AG09309 (cell line): ENCODE data around the gene CLPSL2.

Experiments used
- DNase-seq: peaks from one replicate; pipeline ENCODE4 v3.0.0-alpha.2; 2010; ENCODE audit warnings: low read depth
- H3K4me3 ChIP-seq: 2 replicates; pipeline ENCODE4 v1.5.1; 2011; ENCODE audit warnings: mild to moderate bottlenecking, low read depth, low read length, moderate library complexity; ENCODE audit not compliant: control insufficient read depth
- TF ChIP-seq, protein P1 (sequence below): IDR thresholded peaks from 2 replicates; pipeline ENCODE4 v1.5.1; 2011; ENCODE audit warnings: mild to moderate bottlenecking, low read depth, low read length, inconsistent platforms; ENCODE audit not compliant: insufficient read depth, control insufficient read depth; ENCODE audit errors: missing control alignments

The CLPSL2 gene

GRCh38 chr6:35795453-35796071 is 19.2 kb downstream of the CLPSL2 start:
- DNase-seq, result no peak
- TF ChIP-seq, protein P1, sequence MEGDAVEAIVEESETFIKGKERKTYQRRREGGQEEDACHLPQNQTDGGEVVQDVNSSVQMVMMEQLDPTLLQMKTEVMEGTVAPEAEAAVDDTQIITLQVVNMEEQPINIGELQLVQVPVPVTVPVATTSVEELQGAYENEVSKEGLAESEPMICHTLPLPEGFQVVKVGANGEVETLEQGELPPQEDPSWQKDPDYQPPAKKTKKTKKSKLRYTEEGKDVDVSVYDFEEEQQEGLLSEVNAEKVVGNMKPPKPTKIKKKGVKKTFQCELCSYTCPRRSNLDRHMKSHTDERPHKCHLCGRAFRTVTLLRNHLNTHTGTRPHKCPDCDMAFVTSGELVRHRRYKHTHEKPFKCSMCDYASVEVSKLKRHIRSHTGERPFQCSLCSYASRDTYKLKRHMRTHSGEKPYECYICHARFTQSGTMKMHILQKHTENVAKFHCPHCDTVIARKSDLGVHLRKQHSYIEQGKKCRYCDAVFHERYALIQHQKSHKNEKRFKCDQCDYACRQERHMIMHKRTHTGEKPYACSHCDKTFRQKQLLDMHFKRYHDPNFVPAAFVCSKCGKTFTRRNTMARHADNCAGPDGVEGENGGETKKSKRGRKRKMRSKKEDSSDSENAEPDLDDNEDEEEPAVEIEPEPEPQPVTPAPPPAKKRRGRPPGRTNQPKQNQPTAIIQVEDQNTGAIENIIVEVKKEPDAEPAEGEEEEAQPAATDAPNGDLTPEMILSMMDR, result no peak
- H3K4me3 ChIP-seq, result no peak overlapping the region

DNA sequence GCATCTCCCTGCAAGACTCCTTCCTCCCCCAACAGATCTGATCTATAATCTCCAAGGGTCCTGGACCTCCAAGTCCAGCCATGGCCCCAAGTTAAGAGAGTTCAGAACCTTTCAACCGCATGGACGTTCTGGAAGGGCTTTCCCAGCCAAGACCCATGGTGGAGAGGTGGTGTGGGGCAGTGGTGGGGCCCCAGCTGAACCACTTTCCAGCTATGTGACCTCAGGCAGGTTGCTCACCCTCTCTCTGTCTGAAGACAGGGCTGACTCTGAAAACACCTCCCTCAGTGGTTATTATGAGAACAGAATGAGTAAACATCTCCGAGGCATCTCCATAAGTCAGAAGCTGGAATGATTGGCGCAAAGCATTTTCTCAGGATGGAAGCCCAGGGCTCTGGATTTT is 19.8 kb downstream of the CLPSL2 start:
- TF ChIP-seq, protein P1, result no peak
- no peak for DNase-seq
- no peak overlapping the region for H3K4me3 ChIP-seq

- TF ChIP-seq, protein P1, result no peak
- H3K4me3 ChIP-seq, result no peak overlapping the region
- DNase-seq, result no peak
These were observed 21.6 kb downstream of the CLPSL2 start for GRCh38 chr6:35797837-35798526.

GRCh38 chr6:35798706-35799105 is 22.3 kb downstream of the CLPSL2 start:
- DNase-seq, result no peak
- no peak overlapping the region for H3K4me3 ChIP-seq
- TF ChIP-seq, protein P1, result no peak

- TF ChIP-seq, protein P1, result no peak
These were observed 24.8 kb downstream of the CLPSL2 start for GRCh38 chr6:35801148-35801547.

DNA sequence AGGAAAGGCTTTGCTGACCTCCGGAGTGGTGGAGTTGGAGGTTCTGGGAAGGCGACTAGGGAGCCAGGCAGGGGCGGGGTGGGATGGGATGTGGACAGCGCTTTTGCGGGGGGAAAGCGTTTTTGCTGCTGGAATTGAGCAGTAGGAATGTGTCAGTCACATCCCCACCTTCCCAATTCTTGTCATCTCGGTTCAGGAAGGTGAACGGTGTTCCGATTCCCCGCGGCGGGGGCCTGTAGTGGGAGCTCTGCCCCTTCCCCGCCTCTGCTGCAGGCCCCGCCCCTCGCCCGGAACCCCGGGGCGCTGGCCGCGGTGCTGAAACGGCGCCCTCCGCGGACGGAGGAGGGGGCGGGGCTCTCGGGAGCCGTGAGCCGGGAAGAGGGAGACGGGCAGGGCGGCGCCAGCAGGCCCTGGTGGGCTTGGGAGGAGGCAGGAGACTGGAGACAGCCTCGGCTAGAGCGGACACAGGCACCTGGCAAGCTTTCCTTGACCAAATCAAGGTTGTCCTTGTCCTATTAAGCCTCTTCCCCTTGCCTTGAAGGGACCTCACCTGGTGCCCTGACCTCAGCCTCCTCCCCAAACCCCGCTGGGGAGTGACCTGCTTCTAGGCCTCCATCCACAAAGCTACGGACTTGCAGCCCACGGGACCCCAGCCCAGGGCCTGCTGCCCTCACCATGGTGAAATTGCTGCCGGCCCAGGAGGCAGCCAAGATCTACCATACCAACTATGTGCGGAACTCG is 28.8 kb downstream of the CLPSL2 start, which contains the start of gene LHFPL5:
TSS of gene LHFPL5 (plus strand) at position 357 of the 741 bp plus-strand sequence. CDS start at position 676, 319 bp downstream.
- TF ChIP-seq, protein P1, result no peak
- no peak for DNase-seq
- H3K4me3 ChIP-seq, result no peak within 1 kb of the TSS

More at GRCh38 chr6:35801148-35801547, 24.8 kb downstream of the CLPSL2 start:
- no peak for DNase-seq
- no peak overlapping the region for H3K4me3 ChIP-seq
